AG04450 (cell line): ENCODE results near the gene FBLN7. TPM values are rescaled to one million over a fixed set of nuclear protein-coding genes. Genes with fewer than 3 reads are reported as not detected.

Experiments used
- CTCF ChIA-PET: fragments of 300-600, 350-600 bp; formaldehyde crosslinking; extraction: SDS; loops from one replicate; lab custom pipeline; 2022; ENCODE audit warnings: antibody characterized with exemption, inconsistent platforms; lab: Charles Lee
- POLR2A ChIA-PET: fragments of 350-600 bp; formaldehyde crosslinking; extraction: SDS; loops from one replicate; lab custom pipeline; 2021; ENCODE audit warnings: antibody characterized with exemption, inconsistent platforms; lab: Yijun Ruan, JAX
- DNase-seq: peaks from one replicate; pipeline ENCODE4 v3.0.0-alpha.2; 2011; ENCODE audit warnings: low read depth, low spot score
- H3K27ac ChIP-seq: one replicate; pipeline ENCODE4 v1.5.1; 2012; ENCODE audit warnings: low read depth, low read length, control low read depth
- H3K27me3 ChIP-seq: one replicate; pipeline ENCODE4 v1.6.0; 2012; ENCODE audit warnings: low read length; ENCODE audit not compliant: control insufficient read depth, insufficient read depth
- H3K4me3 ChIP-seq: 2 replicates; pipeline ENCODE4 v1.5.1; 2011; ENCODE audit warnings: mild to moderate bottlenecking, low read depth, low read length, control low read depth
- H3K9me3 ChIP-seq: 2 replicates; pipeline ENCODE4 v1.5.1; 2012; ENCODE audit warnings: low read length; ENCODE audit not compliant: control insufficient read depth, insufficient read depth
- polyA plus RNA-seq: library from polyadenylated mRNA; depleted of rRNA; stranded (reverse); fragments of >200 nt; gene quantifications from 2 replicates; pipeline ENCODE4 v1.2.3, GENCODE V29; 2011
- TF ChIP-seq, protein P1 (sequence below): IDR thresholded peaks from 2 replicates; pipeline ENCODE4 v1.5.1; 2011; ENCODE audit warnings: low read depth, low read length, control low read depth, inconsistent platforms

FBLN7 gene
- polyA plus RNA-seq, 1 experiment = 0.22 TPM

DNA sequence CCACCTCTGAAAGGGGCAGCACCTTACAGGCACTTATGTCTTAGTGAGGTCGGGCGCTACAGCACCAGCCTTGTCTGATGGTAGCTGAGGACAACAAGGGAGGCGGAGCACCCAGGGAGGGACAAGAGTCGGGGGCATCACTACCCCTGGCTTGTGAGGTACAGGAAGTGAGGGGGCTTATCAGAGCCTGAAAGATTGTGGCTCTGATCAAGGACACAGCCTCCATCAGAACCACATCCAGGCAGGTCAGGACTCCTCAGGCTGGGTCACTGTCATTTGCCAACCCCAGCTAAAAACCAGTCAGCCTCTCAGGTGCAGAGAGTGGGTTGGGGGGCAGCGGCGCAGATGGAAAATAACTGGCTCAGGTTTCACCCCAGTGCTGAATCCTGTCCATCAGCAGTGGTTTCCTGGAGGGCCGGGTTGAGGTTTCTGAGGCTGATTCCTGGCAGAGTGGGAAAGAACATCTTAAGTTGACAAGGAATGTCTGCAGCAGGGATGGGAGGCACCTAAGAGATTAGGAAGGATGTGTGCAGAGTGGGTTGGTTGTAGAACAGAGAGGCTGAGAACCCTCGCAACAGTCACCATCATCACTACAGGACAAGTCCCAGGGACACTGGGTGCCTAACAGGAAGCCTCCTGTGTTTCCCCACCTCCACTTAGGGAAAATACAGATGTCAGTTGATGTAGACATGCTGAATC, 45.3 kb downstream of the FBLN7 start:
- CTCF ChIA-PET = no interaction called here

GRCh38 chr2:112184121-112184520, 45.9 kb downstream of the FBLN7 start:
- Histone ChIP-seq H3K4me3 (no peak overlapping the region), H3K27ac (no peak overlapping the region), H3K27me3 (peaks cover 9% of the 10 kb centered on the region), H3K9me3 (peaks cover 8% of the 10 kb centered on the region)
- TF ChIP-seq, protein P1, sequence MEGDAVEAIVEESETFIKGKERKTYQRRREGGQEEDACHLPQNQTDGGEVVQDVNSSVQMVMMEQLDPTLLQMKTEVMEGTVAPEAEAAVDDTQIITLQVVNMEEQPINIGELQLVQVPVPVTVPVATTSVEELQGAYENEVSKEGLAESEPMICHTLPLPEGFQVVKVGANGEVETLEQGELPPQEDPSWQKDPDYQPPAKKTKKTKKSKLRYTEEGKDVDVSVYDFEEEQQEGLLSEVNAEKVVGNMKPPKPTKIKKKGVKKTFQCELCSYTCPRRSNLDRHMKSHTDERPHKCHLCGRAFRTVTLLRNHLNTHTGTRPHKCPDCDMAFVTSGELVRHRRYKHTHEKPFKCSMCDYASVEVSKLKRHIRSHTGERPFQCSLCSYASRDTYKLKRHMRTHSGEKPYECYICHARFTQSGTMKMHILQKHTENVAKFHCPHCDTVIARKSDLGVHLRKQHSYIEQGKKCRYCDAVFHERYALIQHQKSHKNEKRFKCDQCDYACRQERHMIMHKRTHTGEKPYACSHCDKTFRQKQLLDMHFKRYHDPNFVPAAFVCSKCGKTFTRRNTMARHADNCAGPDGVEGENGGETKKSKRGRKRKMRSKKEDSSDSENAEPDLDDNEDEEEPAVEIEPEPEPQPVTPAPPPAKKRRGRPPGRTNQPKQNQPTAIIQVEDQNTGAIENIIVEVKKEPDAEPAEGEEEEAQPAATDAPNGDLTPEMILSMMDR = no peak
- ChIA-PET POLR2A (no interaction called here), CTCF (no interaction called here)
- no peak for DNase-seq

More for the DNA sequence above, 45.3 kb downstream of the FBLN7 start:
- Histone ChIP-seq H3K27ac (no peak overlapping the region), H3K27me3 (peaks cover 9% of the 10 kb centered on the region), H3K4me3 (no peak overlapping the region), H3K9me3 (peaks cover 8% of the 10 kb centered on the region)
- DNase-seq = no peak
- POLR2A ChIA-PET = no interaction called here
- TF ChIP-seq, protein P1 = no peak

GRCh38 chr2:112185131-112185530, 46.9 kb downstream of the FBLN7 start:
- TF ChIP-seq, protein P1 = no peak
- ChIA-PET CTCF (no interaction called here), POLR2A (no interaction called here)
- no peak overlapping the region for H3K4me3 ChIP-seq
- no peak for DNase-seq
- H3K27ac ChIP-seq = no peak overlapping the region
- H3K9me3 ChIP-seq = peaks cover 8% of the 10 kb centered on the region
- peaks cover 6% of the 10 kb centered on the region for H3K27me3 ChIP-seq

DNA sequence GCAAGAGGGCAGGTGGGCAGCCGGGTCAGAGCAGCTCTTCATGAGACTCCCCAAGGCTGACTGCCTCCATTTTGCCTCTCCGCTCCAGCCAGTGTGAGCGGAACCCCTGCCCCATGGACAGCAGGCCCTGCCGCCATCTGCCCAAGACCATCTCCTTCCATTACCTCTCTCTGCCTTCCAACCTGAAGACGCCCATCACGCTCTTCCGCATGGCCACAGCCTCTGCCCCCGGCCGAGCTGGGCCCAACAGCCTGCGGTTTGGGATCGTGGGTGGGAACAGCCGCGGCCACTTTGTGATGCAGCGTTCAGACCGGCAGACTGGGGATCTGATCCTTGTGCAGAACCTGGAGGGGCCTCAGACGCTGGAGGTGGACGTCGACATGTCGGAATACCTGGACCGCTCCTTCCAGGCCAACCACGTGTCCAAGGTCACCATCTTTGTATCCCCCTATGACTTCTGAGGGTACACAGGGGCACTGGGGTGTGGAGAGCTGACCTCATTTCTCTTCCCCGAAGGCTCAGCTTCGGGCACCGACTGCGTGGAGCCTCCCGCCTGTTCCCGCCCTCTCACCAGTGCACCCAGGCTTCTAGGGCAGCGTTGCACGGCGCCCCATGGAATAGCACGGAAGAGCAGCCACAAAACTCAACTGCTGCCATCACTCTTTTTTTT, 49.0 kb downstream of the FBLN7 start:
- CTCF ChIA-PET = no interaction called here

More for the DNA sequence above, 49.0 kb downstream of the FBLN7 start:
- Histone ChIP-seq H3K4me3 (no peak overlapping the region), H3K27me3 (peaks cover 3% of the 10 kb centered on the region), H3K9me3 (peaks cover 4% of the 10 kb centered on the region; the same call in 1 of the 2 replicates), H3K27ac (no peak overlapping the region)
- TF ChIP-seq, protein P1 = no peak
- DNase-seq = no peak
- POLR2A ChIA-PET = no interaction called here
